ENCODE measurements around the gene NBPF6. TPM values are rescaled to one million over a fixed set of nuclear protein-coding genes. Genes with fewer than 3 reads are reported as not detected.

The NBPF6 gene
- total RNA-seq (ENCODE audit: low replicate concordance), result not detected in 2 replicates

GRCh38 chr1:108450043-108450442 is at the start of gene NBPF6:
NBPF6 (plus strand) TSS chr1:108450343; CDS start chr1:108450602, 259 bp downstream.

Other genes with a start within 250 kb of the NBPF6 start
- gene SLC25A24, start 250.0 kb upstream of the NBPF6 start, total RNA-seq (ENCODE audit: low replicate concordance), result 17.9 and 38.6 TPM in 2 replicates
- gene NBPF4, start 206.3 kb upstream of the NBPF6 start, total RNA-seq (ENCODE audit: low replicate concordance), result not detected in 2 replicates
- 7.8 and 30.3 TPM in 2 replicates for gene EEIG2, start 109.8 kb downstream of the NBPF6 start, total RNA-seq (ENCODE audit: low replicate concordance)
- gene HENMT1, start 210.8 kb downstream of the NBPF6 start, total RNA-seq (ENCODE audit: low replicate concordance), result 1.4 and 1.9 TPM in 2 replicates
- gene PRPF38B, start 242.0 kb downstream of the NBPF6 start, total RNA-seq (ENCODE audit: low replicate concordance), result 8.4 and 11.3 TPM in 2 replicates